C4-2B (cell line): Measurements from ENCODE around the gene EFTUD2.

Experiments
- CTCF ChIP-seq: fragments of 450-650 bp; conservative IDR thresholded peaks from 2 replicates; pipeline ENCODE4 v1.5.1; 2017; ENCODE audit warnings: mild to moderate bottlenecking
- ZFX ChIP-seq: fragments of 450-650 bp; IDR thresholded peaks from 2 replicates; pipeline ENCODE4 v1.6.1; 2017

DNA sequence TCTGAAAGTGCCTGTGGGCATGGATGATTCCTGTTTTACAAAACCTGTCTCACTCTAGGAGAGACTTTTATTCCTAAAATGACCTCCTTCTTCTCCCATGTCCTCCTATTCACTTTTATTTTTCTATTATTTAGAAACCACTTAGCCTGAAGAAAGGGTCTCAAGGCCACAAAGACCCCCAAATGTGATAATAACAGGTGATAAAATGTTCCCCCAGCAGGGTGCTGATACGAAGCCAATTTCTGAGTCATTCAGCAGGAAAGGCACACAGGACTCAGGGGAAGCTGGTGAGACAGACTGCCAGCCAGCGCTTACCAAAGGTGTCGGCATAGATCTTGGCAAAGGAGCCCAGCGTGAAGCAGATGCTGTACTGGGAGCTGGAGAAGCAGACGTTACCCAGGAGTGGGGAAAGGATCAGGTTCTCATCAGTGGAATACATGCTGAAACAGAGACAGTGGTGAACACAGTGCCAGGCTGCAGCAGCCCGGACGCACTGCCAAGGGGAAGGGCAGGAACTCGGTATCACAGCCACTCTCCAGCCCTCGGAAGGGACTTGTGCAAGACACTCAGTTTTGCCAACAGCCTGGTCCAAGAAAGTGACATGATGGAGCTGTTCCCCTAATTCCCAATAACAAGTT lies 27.0 kb downstream of the EFTUD2 start:
- TF ChIP-seq CTCF = no peak
- no peak for TF ChIP-seq ZFX
